Inflammatory macrophage treated with lipopolysaccharide for 1 hour (primary cell): ENCODE results near the gene PDE4D.
"Not testable (repeated sequence)": the region's sequence is repeated elsewhere in the genome, so short reads cannot be mapped to it uniquely, and the experiment has no call there.

Source experiments
- DNase-seq, 2 donors: peaks; one replicate each; pipeline ENCODE4 v3.0.0-alpha.2; 2020 to 2022

PDE4D gene

GRCh38 chr5:59694411-59694810, 199.1 kb downstream of the PDE4D start:
- no peak for DNase-seq

GRCh38 chr5:59693492-59694309, 199.8 kb downstream of the PDE4D start:
- no peak for DNase-seq

- DNase-seq = no peak
Observed at GRCh38 chr5:59685793-59686192, 207.7 kb downstream of the PDE4D start.

- DNase-seq = no peak
Observed at GRCh38 chr5:59685191-59685530, 208.4 kb downstream of the PDE4D start.

GRCh38 chr5:59684388-59685190, 208.9 kb downstream of the PDE4D start:
- no peak for DNase-seq

GRCh38 chr5:59683311-59683710, 210.2 kb downstream of the PDE4D start:
- no peak for DNase-seq

- no peak for DNase-seq
Observed at GRCh38 chr5:59682542-59682941, 211.0 kb downstream of the PDE4D start.

GRCh38 chr5:59678943-59679342, 214.6 kb downstream of the PDE4D start:
- no peak for DNase-seq

- no peak for DNase-seq
Observed at GRCh38 chr5:59674763-59675162, 218.8 kb downstream of the PDE4D start.

- DNase-seq = peak; percentile 40 to 84
Observed at GRCh38 chr5:59673438-59674058, 220.0 kb downstream of the PDE4D start.

GRCh38 chr5:59666440-59667068, 227.0 kb downstream of the PDE4D start:
- DNase-seq = no peak

GRCh38 chr5:59665832-59666203, 227.7 kb downstream of the PDE4D start:
- DNase-seq = not testable (repeated sequence)

- DNase-seq = no peak
Observed at GRCh38 chr5:59665086-59665831, 228.3 kb downstream of the PDE4D start.

- no peak for DNase-seq
Observed at GRCh38 chr5:59661954-59662615, 231.4 kb downstream of the PDE4D start.

- DNase-seq = peak; percentile 34 to 87
Observed at GRCh38 chr5:59661311-59661710, 232.2 kb downstream of the PDE4D start.

GRCh38 chr5:59660737-59661136, 232.8 kb downstream of the PDE4D start:
- DNase-seq = no peak

GRCh38 chr5:59656351-59657254, 236.9 kb downstream of the PDE4D start:
- no peak for DNase-seq

GRCh38 chr5:59655693-59656309, 237.7 kb downstream of the PDE4D start:
- no peak for DNase-seq

GRCh38 chr5:59654691-59655090, 238.8 kb downstream of the PDE4D start:
- DNase-seq = no peak

- DNase-seq = no peak
Observed at GRCh38 chr5:59652449-59652848, 241.1 kb downstream of the PDE4D start.
